ENCODE data around the gene SP2. TPM values are rescaled to one million over a fixed set of nuclear protein-coding genes. Genes with fewer than 3 reads are reported as not detected.

Gene SP2
- total RNA-seq, 4 donors from 2014 or later = 5.1 to 12.6 (median 8.1) TPM

DNA sequence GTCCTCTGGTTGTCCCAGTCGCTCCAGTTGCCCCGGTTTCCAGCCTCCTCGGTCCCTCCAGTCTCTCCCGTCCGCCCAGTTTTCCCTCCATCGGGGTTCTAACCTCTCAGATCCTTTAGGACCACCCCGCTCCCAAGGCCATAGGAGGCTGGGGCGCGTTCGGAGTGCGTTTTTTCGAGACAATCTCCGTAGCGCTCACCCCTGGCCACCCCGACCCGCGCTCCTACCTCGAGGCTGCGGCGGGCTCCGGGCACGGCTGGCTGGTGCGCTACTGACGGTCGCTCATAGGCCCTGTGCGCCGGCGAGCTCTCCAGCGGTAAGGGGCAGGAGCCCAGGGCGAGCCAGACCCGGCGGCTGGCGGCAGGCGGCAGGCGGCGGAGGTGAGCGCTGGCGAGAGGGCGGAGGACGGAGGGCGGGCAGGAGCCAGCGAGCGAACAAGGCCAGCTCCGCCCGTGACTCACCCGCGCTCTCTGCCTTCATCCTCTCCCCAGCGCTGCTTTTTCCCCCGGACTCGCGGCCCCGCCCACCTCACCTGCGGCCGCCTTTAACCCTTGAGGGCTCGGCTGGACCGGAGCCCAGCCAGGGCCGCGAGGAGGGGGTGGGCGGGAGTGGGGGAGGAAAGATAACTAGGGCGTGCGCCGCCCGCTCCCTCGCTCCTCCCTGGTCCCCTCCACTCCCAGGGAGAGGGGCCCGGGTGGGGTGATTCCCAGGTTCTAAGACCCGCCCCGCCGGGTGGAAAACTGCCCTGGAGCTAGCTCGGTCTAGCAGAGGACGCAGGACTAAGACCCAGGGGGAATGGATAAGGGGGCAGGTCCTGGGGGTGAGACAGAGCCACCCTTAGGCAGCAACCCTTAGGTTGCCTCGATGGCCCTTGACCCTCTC is 45.1 kb upstream of the SP2 start, which contains the start of gene SP6:
TSS of gene SP6 (minus strand) at position 472 of the 882 bp plus-strand sequence. CDS start 2,734 bp downstream, outside the sequence.
- peak in 1 of 2 donors; percentile 34 for DNase-seq (ENCODE audit: low spot score in 2 of 2)
- 5 to 9% methylated on average over 31 to 60 of the region's 71 CpGs for WGBS, 2 donors

DNA sequence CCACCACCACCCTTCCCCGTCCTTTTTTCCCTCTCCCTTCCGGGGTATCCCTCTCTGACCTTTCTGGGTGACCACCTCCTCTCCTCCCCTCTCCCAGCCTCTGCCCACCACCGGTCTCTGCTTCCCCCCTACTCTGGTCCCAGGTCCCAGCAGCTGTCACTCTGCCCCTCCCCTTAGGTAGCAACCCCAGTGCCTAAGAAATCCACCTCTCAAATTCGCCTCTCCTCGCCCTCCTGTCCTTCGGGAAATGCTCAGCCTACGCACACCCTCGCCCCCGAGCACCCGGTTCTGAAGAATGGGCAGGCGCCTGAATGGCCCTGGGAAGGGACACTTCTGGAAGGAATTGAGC is 44.3 kb upstream of the SP2 start:
- no peak for TF ChIP-seq POLR2A (IDR thresholded peaks at IDR 0.05)
- H3K4me3 ChIP-seq (ENCODE audit: low read depth, poor library complexity, severe bottlenecking) = no peak overlapping the region
- intact Hi-C loops (cut with DNase I; ENCODE audit: low total_unique reads) = loop anchor here (2.0 kb wide), 1 partner anchor 217 kb away; no protein-coding TSS in a partner anchor
- 26 to 37% methylated on average over 11 of the region's 11 CpGs for WGBS, 2 donors
- no peak for DNase-seq (ENCODE audit: low spot score in 2 of 2)

More for the DNA sequence above, 45.1 kb upstream of the SP2 start, which contains the start of gene SP6:
- TF ChIP-seq POLR2A (IDR thresholded peaks at IDR 0.05) = no peak
- TF ChIP-seq, protein P1, sequence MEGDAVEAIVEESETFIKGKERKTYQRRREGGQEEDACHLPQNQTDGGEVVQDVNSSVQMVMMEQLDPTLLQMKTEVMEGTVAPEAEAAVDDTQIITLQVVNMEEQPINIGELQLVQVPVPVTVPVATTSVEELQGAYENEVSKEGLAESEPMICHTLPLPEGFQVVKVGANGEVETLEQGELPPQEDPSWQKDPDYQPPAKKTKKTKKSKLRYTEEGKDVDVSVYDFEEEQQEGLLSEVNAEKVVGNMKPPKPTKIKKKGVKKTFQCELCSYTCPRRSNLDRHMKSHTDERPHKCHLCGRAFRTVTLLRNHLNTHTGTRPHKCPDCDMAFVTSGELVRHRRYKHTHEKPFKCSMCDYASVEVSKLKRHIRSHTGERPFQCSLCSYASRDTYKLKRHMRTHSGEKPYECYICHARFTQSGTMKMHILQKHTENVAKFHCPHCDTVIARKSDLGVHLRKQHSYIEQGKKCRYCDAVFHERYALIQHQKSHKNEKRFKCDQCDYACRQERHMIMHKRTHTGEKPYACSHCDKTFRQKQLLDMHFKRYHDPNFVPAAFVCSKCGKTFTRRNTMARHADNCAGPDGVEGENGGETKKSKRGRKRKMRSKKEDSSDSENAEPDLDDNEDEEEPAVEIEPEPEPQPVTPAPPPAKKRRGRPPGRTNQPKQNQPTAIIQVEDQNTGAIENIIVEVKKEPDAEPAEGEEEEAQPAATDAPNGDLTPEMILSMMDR (IDR thresholded peaks at IDR 0.05) = no peak
- peak within 1 kb of the TSS; percentile 21 for H3K4me3 ChIP-seq (ENCODE audit: low read depth, poor library complexity, severe bottlenecking)
- intact Hi-C loops (cut with DNase I; ENCODE audit: low total_unique reads) = loop anchor here (2.0 kb wide), 1 partner anchor 218 kb away; no protein-coding TSS in a partner anchor

DNA sequence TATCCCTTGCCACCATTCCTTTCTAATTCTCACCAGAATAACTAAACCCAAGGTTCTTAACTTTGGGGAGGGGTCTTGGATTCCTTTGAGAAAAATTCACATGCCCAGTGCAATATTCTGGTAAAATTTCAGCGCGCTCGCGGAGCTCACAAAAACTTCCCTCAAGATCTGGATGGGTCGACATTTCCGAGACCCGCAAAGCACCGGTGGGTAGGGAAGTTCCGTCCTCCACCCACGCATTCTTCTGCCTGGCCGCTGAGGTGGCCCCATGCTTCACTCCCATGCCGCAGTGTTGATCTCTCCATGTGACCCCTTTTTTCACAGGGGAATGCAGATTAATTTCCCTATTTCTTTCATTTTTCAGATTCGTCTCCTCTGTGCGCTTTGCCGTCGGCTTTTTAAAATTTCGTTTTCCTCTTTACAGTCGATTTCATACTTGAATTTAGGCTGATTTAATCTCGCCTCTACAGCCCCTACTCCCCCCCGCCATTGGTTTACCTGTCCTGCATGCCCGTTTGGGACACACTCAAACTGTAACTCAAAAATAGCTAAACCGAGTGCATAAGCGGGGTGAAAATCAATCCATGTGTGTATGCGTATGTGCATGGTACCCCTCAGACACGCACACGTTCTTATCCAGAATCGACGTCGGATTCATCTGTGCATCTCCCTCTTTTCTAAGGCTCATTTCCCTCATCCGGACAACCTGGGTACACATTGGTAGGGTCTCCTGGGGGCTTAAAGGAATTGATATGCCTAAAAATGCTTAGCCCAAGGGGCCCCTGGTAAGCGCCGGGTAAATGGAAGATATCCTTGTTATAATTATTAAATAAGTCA is 43.7 kb upstream of the SP2 start:
- TF ChIP-seq, protein P1 (IDR thresholded peaks at IDR 0.05) = no peak
- no peak for TF ChIP-seq POLR2A (IDR thresholded peaks at IDR 0.05)
- no peak overlapping the region for H3K4me3 ChIP-seq (ENCODE audit: low read depth, poor library complexity, severe bottlenecking)
- DNase-seq (ENCODE audit: low spot score in 2 of 2) = no peak
- 46 to 53% methylated on average over 32 of the region's 32 CpGs for WGBS, 2 donors
- intact Hi-C loops (cut with DNase I; ENCODE audit: low total_unique reads) = no loop called here

DNA sequence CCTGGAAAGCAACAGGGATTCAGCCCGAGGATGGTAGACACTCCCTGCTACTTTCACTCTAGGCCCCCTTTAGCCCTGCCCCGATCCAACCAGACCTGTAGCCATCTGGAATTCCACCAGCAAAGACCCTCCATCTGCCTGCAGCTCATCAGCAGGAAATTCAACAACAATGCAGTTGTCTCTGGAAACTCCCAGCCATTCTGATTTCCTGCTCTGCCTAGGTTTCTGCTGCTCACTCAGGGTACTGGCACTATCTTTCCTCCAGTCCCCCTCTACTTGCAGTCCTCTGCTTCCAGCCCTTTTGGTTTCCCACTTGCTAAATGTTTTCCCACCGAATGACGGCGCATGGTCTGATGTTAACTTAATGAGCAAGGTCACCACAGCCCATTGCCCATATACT is 42.4 kb upstream of the SP2 start:
- H3K4me3 ChIP-seq (ENCODE audit: low read depth, poor library complexity, severe bottlenecking) = no peak overlapping the region
- 34 to 56% methylated on average over 5 of the region's 5 CpGs for WGBS, 2 donors
- intact Hi-C loops (cut with DNase I; ENCODE audit: low total_unique reads) = no loop called here
- TF ChIP-seq, protein P1 (IDR thresholded peaks at IDR 0.05) = no peak
- TF ChIP-seq POLR2A (IDR thresholded peaks at IDR 0.05) = no peak
- DNase-seq (ENCODE audit: low spot score in 2 of 2) = no peak

DNA sequence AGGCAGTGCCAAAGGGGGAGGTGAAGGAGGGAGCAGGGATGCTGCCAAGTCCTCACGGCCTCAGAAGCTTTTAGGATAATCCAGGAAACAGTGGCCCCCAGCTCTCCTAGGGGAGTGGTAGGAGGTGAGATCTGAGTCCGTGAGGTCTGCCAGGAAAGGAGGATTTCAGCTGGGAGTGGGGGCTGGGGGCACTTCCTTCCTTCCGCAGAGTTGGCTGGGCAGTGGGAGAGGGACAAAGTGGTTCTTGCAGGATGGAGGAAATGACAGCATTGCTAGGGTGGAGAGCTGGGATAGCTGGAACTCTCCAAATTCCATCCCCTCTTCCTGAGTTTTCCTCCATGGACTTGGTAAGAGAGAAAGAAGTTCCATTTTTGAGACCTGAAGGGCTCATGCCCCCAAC is 40.3 kb upstream of the SP2 start:
- no peak for DNase-seq (ENCODE audit: low spot score in 2 of 2)
- TF ChIP-seq, protein P1 (IDR thresholded peaks at IDR 0.05) = no peak
- TF ChIP-seq POLR2A (IDR thresholded peaks at IDR 0.05) = no peak
- WGBS, 2 donors = 40 to 50% methylated on average over 3 of the region's 3 CpGs
- no peak overlapping the region for H3K4me3 ChIP-seq (ENCODE audit: low read depth, poor library complexity, severe bottlenecking)
- intact Hi-C loops (cut with DNase I; ENCODE audit: low total_unique reads) = no loop called here

DNA sequence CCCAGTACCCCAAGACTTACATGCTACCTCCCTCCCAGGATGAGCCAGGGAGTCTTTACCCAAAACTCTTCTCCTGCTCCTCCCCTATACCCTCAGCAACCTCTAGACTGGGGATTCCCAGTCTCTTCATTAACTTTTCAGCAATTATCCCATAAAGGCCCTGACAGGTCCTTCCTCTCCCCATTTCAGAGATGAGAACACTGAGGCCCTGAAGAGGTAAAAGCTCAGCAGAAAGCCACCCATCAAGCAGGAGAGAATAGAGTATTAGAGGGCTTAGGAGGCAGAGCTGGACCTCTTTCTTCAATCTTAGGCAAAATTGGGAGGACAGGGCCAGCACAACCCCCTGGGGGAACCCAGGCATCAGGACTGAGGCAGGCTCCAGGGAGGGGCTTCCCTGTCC is 39.2 kb upstream of the SP2 start:
- H3K4me3 ChIP-seq (ENCODE audit: low read depth, poor library complexity, severe bottlenecking) = no peak overlapping the region
- no peak for TF ChIP-seq POLR2A (IDR thresholded peaks at IDR 0.05)
- no peak for DNase-seq (ENCODE audit: low spot score in 2 of 2)
- intact Hi-C loops (cut with DNase I; ENCODE audit: low total_unique reads) = no loop called here
